RWPE2 (cell line): ENCODE measurements around the gene IYD.

Source experiments
- ATAC-seq: fragments of 200-7000 bp; cut with Tn5 transposase; 3 replicates; pipeline ENCODE4 v1.9.1; 2021; ENCODE audit warnings: low read depth
- DNase-seq: peaks from one replicate; pipeline ENCODE4 v3.0.0-alpha.2; 2020; ENCODE audit warnings: low spot score
- H3K27ac ChIP-seq: fragments of 450-650 bp; 2 replicates; pipeline ENCODE4 v1.5.1; 2017; ENCODE audit warnings: mild to moderate bottlenecking; ENCODE audit not compliant: poor library complexity, severe bottlenecking
- H3K27me3 ChIP-seq: fragments of 250-450 bp; sonication (Bioruptor Pico); 2 replicates; pipeline ENCODE4 v1.5.1; 2021; ENCODE audit warnings: mild to moderate bottlenecking, moderate library complexity; ENCODE audit not compliant: insufficient read depth, poor library complexity, severe bottlenecking
- H3K36me3 ChIP-seq: fragments of 250-450 bp; sonication (Bioruptor Pico); 2 replicates; pipeline ENCODE4 v1.5.1; 2020; ENCODE audit warnings: low read depth, mild to moderate bottlenecking, moderate library complexity
- H3K4me1 ChIP-seq: fragments of 250-450 bp; sonication (Bioruptor Pico); 2 replicates; pipeline ENCODE4 v1.5.1; 2021; ENCODE audit warnings: mild to moderate bottlenecking, moderate library complexity; ENCODE audit not compliant: insufficient read depth, poor library complexity, severe bottlenecking
- H3K4me3 ChIP-seq: fragments of 250-450 bp; sonication (Bioruptor Pico); 2 replicates; pipeline ENCODE4 v1.5.1; 2021; ENCODE audit warnings: mild to moderate bottlenecking, moderate library complexity; ENCODE audit not compliant: severe bottlenecking
- H3K9me3 ChIP-seq: fragments of 250-450 bp; sonication (Bioruptor Pico); 2 replicates; pipeline ENCODE4 v1.5.1; 2021; ENCODE audit warnings: mild to moderate bottlenecking, moderate library complexity; ENCODE audit not compliant: severe bottlenecking
- CTCF ChIP-seq: fragments of 450-650 bp; IDR thresholded peaks from one replicate; pipeline ENCODE4 v1.5.1; 2017; ENCODE audit warnings: mild to moderate bottlenecking, moderate library complexity; ENCODE audit not compliant: poor library complexity, severe bottlenecking

Gene IYD

DNA sequence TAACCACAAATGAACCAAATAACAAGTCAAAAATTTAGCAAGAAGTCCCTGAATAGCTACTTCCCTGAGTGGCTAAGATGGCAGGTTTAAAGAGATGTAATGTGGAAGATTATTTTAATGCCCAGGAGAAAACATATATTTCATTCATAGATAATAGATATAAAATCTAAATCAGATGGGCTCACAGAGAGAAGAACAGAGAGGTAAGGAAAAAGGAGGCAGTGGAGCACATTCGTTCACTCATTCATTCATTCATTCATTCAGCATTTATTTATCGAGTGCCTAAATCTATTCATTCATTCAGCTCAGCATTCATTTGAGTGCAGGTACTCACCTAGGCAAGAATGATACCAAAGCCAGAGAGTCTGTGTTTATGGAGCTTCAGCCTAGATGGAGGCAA, 32.1 kb upstream of the IYD start:
- no peak for DNase-seq
- Histone ChIP-seq H3K4me3 (no peak overlapping the region), H3K27ac (peak overlapping the region; percentile 27), H3K36me3 (no peaks in the 10 kb centered on the region), H3K27me3 (no peaks in the 10 kb centered on the region), H3K9me3 (no peaks in the 10 kb centered on the region), H3K4me1 (peaks cover 17% of the 10 kb centered on the region)
- no peak for ATAC-seq
- TF ChIP-seq CTCF: no peak

- ATAC-seq (no peak), DNase-seq (no peak)
- H3K27ac ChIP-seq: no peak overlapping the region
Measured at GRCh38 chr6:150342126-150342525, 26.7 kb upstream of the IYD start.

DNA sequence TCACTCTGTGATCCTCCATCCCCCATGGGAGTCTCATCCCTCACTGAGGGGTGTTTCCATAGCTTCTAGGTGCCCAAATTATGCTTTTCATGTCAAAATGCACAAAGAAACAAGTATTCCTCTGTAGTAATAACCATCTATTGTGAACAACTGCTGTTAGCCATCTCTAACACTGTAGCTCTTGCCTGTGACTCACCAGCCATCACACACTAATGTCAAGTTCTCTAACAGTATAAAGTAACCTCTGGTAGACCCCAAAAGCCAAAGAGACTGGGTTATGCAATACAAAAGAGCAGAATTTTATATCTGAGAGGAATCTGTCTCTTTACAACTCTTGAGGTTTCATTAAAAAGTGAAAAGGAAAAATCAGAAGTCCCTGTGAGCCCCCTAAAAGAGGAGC, 25.4 kb upstream of the IYD start:
- Histone ChIP-seq H3K36me3 (no peaks in the 10 kb centered on the region), H3K27me3 (no peaks in the 10 kb centered on the region), H3K27ac (no peak overlapping the region), H3K4me1 (peaks cover 3% of the 10 kb centered on the region), H3K4me3 (no peak overlapping the region), H3K9me3 (no peaks in the 10 kb centered on the region)
- ATAC-seq (no peak), DNase-seq (no peak)
- no peak for TF ChIP-seq CTCF

More at GRCh38 chr6:150342126-150342525, 26.7 kb upstream of the IYD start:
- Histone ChIP-seq H3K4me3 (no peak overlapping the region), H3K27me3 (no peaks in the 10 kb centered on the region), H3K9me3 (no peaks in the 10 kb centered on the region), H3K36me3 (no peaks in the 10 kb centered on the region), H3K4me1 (peaks cover 3% of the 10 kb centered on the region)
- no peak for TF ChIP-seq CTCF

- DNase-seq: no peak
- peak; percentile 49; the same call in 2 of the 3 replicates for ATAC-seq
- peaks cover 3% of the 10 kb centered on the region for H3K4me1 ChIP-seq
- no peak overlapping the region for H3K4me3 ChIP-seq
- TF ChIP-seq CTCF: no peak
- no peak overlapping the region for H3K27ac ChIP-seq
- H3K36me3 ChIP-seq: no peaks in the 10 kb centered on the region
- no peaks in the 10 kb centered on the region for H3K9me3 ChIP-seq
- H3K27me3 ChIP-seq: no peaks in the 10 kb centered on the region
Measured at GRCh38 chr6:150345781-150346180, 23.0 kb upstream of the IYD start.

- DNase-seq: no peak
- ATAC-seq: no peak
- H3K27me3 ChIP-seq: no peaks in the 10 kb centered on the region
- H3K36me3 ChIP-seq: no peaks in the 10 kb centered on the region
- H3K4me3 ChIP-seq: no peak overlapping the region
- no peak overlapping the region for H3K27ac ChIP-seq
- H3K9me3 ChIP-seq: no peaks in the 10 kb centered on the region
- H3K4me1 ChIP-seq: peaks cover 3% of the 10 kb centered on the region
- TF ChIP-seq CTCF: no peak
Measured at GRCh38 chr6:150346346-150346745, 22.5 kb upstream of the IYD start.
